Activated CD8-positive, alpha-beta memory T cell treated with anti-CD3 and anti-CD28 coated beads for 4 hours (primary cell): Measurements from ENCODE around the gene CCNY.
"Not testable (repeated sequence)": the region's sequence is repeated elsewhere in the genome, so short reads cannot be mapped to it uniquely, and the experiment has no call there.

Source experiments
- DNase-seq, 2 donors: peaks; one replicate each; pipeline ENCODE4 v3.0.0-alpha.2; 2020; ENCODE audit warnings: low read depth in 2 of 2

CCNY gene

GRCh38 chr10:35336084-35336831 is at the start of gene CCNY:
CCNY (plus strand) TSS chr10:35336509; CDS start chr10:35337054, 545 bp downstream.
- peak; percentile 50 to 55 for DNase-seq

- no peak for DNase-seq
Measured at GRCh38 chr10:35289198-35289597, 47.1 kb upstream of the CCNY start.

GRCh38 chr10:35294506-35294905 is 41.8 kb upstream of the CCNY start:
- DNase-seq = no peak

GRCh38 chr10:35299016-35299415 is 37.3 kb upstream of the CCNY start:
- no peak for DNase-seq

GRCh38 chr10:35300063-35300699 is 36.1 kb upstream of the CCNY start:
- DNase-seq = no peak

- no peak for DNase-seq
Measured at GRCh38 chr10:35304649-35305048, 31.7 kb upstream of the CCNY start.

GRCh38 chr10:35306852-35307251 is 29.5 kb upstream of the CCNY start:
- DNase-seq = no peak

GRCh38 chr10:35307297-35307696 is 29.0 kb upstream of the CCNY start:
- no peak for DNase-seq

GRCh38 chr10:35308809-35309208 is 27.5 kb upstream of the CCNY start:
- no peak for DNase-seq

GRCh38 chr10:35314142-35314541 is 22.2 kb upstream of the CCNY start:
- DNase-seq = not testable (repeated sequence)

- not testable (repeated sequence) for DNase-seq
Measured at GRCh38 chr10:35315235-35315634, 21.1 kb upstream of the CCNY start.

- no peak for DNase-seq
Measured at GRCh38 chr10:35316218-35316967, 19.9 kb upstream of the CCNY start.

GRCh38 chr10:35318551-35318950 is 17.8 kb upstream of the CCNY start:
- DNase-seq = no peak

GRCh38 chr10:35320341-35320740 is 16.0 kb upstream of the CCNY start:
- DNase-seq = no peak

- no peak for DNase-seq
Measured at GRCh38 chr10:35322636-35323035, 13.7 kb upstream of the CCNY start.

- DNase-seq = no peak
Measured at GRCh38 chr10:35324196-35324595, 12.1 kb upstream of the CCNY start.

- DNase-seq = no peak
Measured at GRCh38 chr10:35326466-35327235, 9.7 kb upstream of the CCNY start.

GRCh38 chr10:35327790-35328403 is 8.4 kb upstream of the CCNY start:
- no peak for DNase-seq

GRCh38 chr10:35328404-35329037 is 7.8 kb upstream of the CCNY start:
- no peak for DNase-seq

GRCh38 chr10:35329520-35329919 is 6.8 kb upstream of the CCNY start:
- no peak for DNase-seq
